ENCODE data around the gene PRM2.
"Not testable (repeated sequence)": the region's sequence is repeated elsewhere in the genome, so short reads cannot be mapped to it uniquely, and the experiment has no call there.

Gene PRM2

DNA sequence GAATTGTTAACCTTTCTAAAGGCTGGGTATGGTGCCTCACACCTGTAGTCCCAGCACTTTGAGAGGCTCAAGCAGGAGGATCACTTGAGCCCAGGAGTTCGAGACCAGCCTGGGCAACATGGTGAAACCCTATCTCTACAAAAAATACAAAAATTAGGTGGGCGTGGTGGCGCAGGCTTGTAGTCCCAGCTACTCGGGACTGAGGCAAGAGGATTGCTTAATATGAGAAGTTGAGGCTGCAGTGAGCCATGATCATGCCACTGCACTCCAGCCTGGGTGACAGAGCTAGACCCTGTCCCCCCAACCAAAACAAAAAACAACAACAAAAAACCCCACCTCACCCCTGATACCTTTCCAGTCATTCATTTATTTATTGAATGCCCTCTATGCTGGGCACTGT lies 13.4 kb upstream of the PRM2 start:
- not testable (repeated sequence) for DNase-seq (ENCODE audit: low spot score)

GRCh38 chr16:11289202-11289601 lies 12.9 kb upstream of the PRM2 start:
- no peak for DNase-seq (ENCODE audit: low spot score)

DNA sequence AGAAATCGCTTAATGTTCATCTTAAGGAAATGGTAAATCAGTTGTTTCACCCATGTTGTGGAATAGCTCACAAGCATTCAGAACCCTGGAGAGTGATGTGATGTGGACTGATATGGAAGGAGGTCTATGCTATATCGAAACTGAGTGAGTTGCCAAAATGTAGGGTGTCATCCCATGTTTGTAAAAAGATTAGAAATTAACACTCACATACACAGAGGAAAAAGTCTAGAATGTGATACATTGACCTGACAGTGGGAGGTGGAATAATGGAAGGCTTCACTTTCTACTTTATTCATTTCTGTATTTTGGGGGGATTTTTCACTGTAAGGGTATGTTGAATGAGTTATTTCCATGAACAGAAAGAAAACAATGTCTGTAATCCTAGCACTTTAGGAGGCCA lies 9.6 kb upstream of the PRM2 start:
- DNase-seq (ENCODE audit: low spot score), result no peak

GRCh38 chr16:11283820-11284248 lies 7.6 kb upstream of the PRM2 start:
- no peak for DNase-seq (ENCODE audit: low spot score)

DNA sequence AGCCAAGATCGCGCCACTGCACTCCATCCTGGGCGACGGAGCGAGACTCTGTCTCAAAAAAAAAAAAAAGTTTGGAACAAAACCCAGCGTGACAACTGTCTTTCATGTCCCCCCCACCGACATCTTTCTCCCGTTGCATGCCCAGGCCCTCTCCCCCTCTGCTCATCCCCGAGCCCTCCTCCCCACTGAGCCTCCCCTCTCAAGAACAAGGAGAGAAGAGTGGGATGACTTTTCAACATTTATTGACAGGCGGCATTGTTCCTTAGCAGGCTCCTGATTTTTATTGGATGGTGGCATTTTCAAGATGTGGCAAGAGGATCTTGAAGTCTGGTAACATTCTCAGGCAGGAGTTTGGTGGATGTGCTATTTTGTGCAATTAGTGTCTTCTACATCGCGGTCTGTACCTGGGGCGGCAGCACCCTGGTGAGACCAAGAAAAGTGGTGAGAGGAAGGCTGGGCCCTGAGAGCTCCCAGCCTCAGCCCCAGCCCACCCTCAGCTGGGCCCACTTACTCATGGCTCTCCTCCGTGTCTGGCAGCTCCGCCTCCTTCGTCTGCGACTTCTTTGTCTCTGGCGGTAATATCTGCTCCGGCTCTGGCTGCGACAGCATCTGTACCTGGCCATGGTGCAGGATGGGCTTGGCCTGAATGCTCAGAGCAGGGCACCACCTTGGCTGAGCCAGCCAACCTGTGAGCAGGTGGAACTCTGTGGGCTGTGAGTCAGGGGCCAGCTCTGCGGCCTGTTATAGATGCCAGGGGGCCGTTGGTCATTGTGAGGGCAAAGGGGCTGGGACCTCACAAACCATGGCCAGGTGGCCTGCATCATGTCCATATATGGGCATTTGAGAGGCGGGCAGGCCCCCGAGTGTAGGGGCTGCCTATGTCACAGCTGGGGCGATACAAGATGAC lies 4.6 kb upstream of the PRM2 start, which contains the start of gene PRM1:
Gene PRM1 (minus strand): TSS at position 715 of the 907 bp plus-strand sequence. CDS start 92 bp downstream, at position 623.
- DNase-seq (ENCODE audit: low spot score), result no peak

DNA sequence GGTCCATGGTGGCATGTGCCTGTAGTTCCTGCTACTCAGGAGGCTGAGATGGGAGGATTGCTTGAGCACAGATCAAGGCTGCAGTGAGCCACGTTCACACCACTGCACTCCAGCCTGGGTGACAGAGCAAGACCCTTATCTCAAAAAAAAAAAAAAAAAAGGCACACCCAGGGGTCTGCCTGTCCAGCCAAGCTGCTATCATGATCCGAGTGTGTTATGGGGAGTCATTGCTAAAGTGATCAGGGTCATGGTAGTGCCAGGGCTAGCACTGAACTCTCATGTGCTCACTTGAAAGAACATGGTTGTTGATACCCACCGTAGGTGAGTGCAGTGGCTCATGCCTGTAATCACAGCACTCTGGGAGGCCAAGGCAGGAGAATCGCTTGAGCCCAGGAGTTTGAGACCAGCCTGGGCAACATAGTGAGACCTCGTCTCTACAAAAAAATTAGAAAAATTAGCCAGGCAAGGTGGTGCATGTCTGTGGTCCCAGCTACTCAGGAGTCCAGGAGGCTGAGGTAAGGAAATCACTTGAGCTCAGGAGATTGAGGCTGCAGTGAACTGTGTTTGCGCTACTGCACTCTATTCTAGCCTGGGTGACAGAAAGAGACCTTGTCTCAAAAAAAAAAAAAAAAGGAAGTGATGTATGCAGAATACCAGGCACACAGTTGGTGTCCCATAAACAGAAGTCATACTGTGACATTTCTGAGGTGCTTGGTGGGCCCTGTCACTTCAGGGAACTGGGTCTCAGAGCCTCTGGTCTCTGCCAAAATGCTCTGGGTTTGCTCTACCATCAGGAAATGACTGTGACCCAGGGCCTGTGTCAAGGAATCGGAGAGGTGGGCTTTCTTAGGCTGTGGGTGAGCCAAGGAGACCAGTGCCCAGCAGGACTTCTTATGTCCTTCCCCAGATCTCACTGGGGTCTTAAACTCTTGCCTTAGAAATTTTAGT lies 2.7 kb upstream of the PRM2 start:
- no peak for DNase-seq (ENCODE audit: low spot score)

DNA sequence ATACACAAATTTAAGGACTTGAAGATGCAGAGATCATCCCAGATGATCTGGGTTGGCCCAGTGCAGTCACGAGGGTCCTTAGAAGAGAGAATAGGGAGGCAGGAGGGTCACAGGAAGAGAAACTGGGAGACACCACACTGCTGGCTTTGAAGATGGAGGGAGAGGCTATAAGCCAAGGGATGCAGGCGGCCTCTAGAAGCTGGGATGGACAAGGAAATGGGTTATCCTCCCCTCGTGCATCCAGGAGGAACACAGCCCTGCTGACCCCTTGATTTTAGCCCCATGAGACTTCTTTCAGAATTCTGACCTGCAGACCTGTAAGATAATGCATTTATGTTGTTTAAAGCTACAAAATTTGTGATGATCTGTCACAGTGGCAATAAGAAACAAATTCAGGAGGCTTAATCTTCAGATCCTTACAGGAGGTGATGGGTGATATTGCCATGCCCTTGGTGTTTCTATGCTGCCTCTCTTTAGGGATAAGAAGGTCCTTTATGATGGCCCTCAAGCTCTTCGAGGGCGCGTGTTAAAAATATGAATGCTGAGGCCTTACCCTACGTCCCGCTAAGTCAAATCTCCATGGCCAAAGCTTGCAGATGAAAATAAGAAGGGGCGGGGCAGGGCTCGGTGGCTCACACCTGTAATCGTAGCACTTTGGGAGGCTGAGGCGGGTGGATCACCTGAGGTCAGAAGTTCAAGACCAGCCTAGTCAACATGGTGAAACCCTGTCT lies 1.5 kb upstream of the PRM2 start:
- DNase-seq (ENCODE audit: low spot score), result no peak

DNA sequence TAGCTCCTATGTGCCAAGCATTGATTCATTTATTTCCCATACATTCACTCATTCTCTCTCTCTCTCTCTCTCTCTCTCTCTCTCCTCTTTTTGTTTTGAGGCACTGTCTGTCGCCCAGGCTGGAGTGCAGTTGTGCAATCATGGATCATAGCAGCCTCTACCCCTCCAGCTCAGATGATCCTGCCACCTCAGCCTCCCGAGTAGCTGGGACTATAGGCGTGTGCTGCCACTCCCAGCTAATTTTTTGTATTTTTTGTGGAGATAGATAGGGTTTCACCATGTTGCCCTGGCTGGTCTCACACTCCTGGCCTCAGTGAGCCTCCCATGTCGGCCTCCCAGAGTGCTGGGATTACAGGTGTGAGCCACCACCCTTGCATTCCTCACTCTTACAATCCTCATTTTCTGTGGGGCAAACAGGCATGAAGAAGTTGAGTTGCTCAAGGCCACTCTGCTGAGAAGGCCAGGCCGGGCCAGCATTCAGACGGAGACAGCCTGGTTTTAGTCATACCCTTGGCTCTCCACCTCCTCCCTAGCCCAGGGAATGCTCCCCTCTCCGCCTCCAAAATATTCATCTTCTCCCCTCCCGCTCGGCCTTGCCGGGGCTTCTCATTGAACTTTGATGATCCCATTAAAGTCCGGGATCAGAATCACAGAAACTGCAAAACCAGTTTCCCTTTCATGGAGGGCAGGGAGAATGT lies 765 bp upstream of the PRM2 start:
- no peak for DNase-seq (ENCODE audit: low spot score)

DNA sequence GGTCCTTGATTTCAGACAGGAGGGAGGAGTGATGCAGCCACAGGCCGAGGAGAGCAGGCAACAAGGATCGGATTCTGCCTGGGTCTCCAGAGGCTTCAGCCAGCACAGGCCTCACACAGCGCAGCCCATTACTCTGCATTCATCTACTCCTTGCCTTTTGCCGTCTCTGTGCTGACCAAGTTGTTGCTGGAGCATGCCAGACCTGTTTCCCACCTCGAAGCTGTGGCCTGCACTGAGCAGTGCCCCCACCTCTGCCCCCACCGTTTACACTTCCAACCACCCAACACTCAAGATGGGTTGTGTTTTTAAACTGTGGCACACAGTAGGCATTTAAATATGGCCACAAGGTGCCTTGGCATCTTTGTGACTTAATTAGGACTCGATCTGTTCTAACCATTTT lies 1.3 kb downstream of the PRM2 start:
- DNase-seq (ENCODE audit: low spot score), result no peak

GRCh38 chr16:11273721-11274324 lies 2.5 kb downstream of the PRM2 start:
- DNase-seq (ENCODE audit: low spot score), result no peak

DNA sequence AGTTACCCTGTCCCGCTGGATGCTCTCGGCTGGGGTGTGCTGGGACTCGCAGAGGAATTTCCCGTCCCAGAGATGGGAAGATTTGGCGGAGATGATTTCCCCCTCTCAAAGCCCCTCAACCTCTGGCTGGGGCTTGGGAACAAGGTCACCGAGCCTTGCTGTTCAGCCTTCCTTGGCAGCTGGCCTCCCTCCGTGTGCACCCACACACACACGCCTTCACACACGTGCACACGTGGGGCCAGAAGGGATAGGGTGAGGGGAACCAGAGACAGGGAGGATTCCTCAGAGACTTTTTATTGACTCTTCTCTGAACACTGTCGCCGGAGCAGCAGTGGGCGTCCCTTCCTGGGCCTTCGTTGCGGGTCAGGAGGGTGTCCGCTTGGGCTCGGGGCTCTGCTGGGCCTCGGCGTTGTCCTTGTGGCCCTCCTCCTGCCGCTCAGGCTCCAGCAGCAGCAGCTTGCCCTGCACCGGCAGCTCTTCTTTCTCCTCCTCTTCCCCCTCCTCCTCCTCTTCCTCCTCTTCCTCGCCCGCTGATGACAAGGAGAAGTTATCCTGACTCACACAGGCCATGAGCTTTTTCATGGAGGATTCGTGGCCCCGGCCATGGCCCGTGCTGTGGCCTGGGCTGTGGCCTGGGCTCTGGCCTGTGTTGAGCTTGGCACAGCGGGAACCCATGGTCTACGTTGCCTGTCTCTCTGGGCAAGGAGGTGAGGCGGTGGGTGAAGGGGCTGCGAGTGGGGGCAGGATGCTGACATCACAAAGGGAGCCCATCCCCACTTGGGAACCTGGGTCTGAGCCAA lies 3.2 kb downstream of the PRM2 start, which contains the start of gene PRM3:
Gene PRM3 (minus strand): TSS at position 709 of the 800 bp plus-strand sequence. CDS start 34 bp downstream, at position 675.
- no peak for DNase-seq (ENCODE audit: low spot score)

DNA sequence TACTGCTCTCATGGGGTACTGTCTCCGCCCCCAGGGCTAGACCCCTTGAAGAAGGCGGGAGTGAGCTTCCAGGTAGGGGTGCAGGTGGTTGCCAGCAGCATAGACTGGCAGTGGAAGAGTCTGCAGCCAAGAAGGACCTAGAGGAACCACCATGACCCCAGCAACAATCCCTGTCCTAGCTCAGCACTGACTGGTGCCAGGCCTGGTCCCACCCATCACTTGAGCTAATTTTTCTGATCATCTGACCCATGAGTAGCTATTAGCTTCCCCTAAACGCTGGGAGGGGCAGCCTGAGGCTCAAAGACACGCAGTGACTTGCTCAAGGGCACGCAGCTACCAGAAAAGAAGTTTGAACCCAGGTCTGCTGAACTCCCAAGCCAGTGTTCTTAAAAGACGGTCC lies 3.8 kb downstream of the PRM2 start:
- DNase-seq (ENCODE audit: low spot score), result no peak

GRCh38 chr16:11271610-11272009 lies 4.7 kb downstream of the PRM2 start:
- DNase-seq (ENCODE audit: low spot score), result no peak

DNA sequence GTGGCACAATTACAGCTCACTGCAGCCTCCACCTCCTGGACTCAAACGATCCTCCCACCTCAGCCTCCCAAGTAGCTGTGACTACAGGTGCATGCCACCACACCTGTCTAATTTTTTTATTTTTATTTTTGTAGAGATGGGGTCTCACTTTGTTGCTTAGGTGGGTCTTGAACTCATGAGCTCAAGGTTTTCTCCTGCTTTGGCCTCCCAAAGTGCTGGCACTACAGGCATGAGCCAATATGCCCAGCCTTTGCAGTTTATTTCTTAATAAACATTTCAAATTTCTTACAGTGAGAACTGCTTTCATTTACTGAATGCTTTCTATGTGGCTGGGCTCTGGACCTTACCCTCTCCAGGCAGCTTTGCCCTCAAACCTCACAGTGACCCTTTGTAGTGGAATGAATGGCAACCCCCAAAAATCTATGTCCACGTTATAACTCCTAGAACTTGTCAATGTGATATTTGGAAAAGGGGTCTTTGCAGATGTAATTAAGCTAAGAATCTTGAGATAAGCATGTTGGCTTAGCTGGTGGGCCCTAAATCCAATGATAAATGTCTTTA lies 5.6 kb downstream of the PRM2 start:
- no peak for DNase-seq (ENCODE audit: low spot score)

DNA sequence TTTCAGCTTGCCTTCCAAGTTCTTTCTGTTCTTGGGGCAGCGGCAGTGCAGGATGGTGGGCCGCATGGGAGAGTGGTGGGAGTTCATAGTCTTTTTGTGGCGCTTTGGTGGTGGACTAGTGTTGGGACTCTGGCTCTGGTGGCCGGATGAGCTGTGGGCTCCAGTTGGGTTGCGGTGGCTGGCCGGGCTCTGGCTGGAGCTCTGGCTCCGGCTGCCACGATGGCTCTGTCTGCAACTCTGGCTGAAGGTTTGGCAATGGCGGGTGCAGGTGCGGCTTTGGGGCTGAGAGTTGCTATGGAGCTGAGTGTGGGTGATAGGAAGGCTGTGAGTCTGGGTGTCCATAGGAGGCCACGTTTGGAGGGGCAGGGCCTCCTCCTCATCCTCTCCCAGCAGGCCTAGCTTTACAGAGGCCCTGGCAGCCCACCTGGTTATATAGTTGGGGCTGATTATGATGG lies 7.3 kb downstream of the PRM2 start, which contains the start of gene TNP2:
Gene TNP2 (minus strand): TSS at position 405 of the 455 bp plus-strand sequence. CDS start 63 bp downstream, at position 342.
- no peak for DNase-seq (ENCODE audit: low spot score)

- no peak for DNase-seq (ENCODE audit: low spot score)
Measured at GRCh38 chr16:11265124-11265523, 11.2 kb downstream of the PRM2 start.

DNA sequence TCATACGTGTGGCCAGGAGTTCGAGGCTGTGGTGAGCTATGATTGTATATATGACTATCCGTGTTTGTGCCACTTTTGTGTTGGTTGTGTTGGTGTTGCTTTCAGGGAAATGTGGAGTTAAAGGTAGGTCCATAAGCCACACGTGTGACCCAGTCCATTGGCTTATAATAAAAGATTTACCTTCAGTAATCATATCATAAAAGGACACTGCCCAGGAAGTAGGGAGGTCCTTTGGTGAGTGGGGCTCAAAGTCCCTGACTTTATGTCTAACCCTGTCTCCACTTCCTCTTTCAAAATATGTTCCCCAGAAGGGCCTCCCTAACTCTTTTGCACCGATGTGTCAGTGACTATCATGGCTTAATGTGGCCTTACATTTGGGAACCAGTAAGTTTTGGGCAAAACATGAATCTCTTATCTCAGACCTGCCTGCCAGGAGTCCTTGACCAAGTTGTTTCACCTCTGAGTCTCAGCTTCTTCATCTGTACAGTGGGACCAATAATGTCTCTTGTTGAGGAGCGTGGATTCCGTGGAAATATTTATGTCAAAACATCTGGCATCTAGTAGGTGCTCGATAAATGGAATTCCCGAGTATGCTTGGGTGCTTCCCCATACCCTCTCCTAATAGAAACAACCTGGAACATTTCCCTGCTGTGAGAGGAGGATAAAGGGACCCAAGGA lies 12.0 kb downstream of the PRM2 start:
- DNase-seq (ENCODE audit: low spot score), result no peak

DNA sequence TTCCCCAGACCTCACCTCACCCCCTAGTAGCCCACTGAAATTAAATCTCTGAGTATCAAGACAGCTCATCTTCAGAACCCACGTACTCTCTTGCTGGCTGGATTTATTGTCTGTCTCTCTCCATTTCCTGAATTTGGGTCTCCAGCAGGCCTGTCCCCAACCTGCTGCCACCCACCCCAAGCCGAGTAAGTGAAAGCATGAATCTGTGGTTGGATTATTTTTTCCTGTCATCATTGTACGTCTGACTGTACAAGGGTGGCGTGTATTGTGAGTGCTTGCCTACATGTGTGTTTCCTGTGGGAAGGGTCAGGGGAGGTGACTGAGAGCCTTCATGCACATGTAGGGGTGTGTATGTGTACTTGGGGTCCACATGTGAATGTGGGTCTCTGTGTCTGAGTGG lies 12.5 kb downstream of the PRM2 start:
- peak; percentile 54 for DNase-seq (ENCODE audit: low spot score)

DNA sequence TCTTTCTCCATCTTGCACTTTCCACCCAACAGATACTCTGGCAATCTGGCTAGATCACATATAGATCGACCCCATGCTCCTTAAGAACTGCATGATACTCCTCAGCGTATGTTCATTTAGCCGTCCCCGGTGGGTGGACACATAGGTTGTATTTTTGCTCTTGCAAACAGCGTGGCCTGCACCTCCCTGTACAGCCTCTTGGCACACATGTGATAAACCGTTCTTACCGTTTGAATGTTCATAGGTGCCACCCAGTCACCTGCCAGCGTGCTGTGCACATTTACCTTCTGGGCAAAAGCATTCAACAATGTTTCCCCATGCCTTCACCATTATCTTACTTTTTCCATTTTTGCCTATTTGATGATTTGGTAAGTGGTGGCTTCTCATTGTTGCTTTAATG lies 13.4 kb downstream of the PRM2 start:
- no peak for DNase-seq (ENCODE audit: low spot score)

Measured in CD4-positive, alpha-beta T cell treated with Interleukin-6 at 100 ng/mL for 8 hours (primary cell).